ENCODE results near the gene SPATA45.

Gene SPATA45

GRCh38 chr1:212827831-212828278 is 19.6 kb downstream of the SPATA45 start:
- H3K36me3 ChIP-seq (ENCODE audit: control insufficient read depth in 1 of 2, insufficient read depth in 2 of 2, low read length in 2 of 2), result no peaks in the 10 kb centered on the region
- no peak overlapping the region for H3K27ac ChIP-seq (ENCODE audit: low read length)
- no peak overlapping the region for H3K4me3 ChIP-seq (ENCODE audit: low read depth in 1 of 2, low read length in 2 of 2)
- H3K4me1 ChIP-seq (ENCODE audit: control insufficient read depth in 1 of 2, insufficient read depth in 2 of 2, low read length in 2 of 2), result no peaks in the 10 kb centered on the region
- peaks cover 6% of the 10 kb centered on the region in 2 donors for H3K9me3 ChIP-seq (ENCODE audit: control insufficient read depth in 1 of 2, low read length in 2 of 2)
- H3K27me3 ChIP-seq (ENCODE audit: low read depth, low read length), result no peaks in the 10 kb centered on the region

GRCh38 chr1:212827171-212827776 is 20.2 kb downstream of the SPATA45 start:
- H3K9me3 ChIP-seq (ENCODE audit: control insufficient read depth in 1 of 2, low read length in 2 of 2), result peaks cover 6% of the 10 kb centered on the region in 2 donors
- no peaks in the 10 kb centered on the region for H3K27me3 ChIP-seq (ENCODE audit: low read depth, low read length)
- no peak overlapping the region for H3K4me3 ChIP-seq (ENCODE audit: low read depth in 1 of 2, low read length in 2 of 2)
- H3K36me3 ChIP-seq (ENCODE audit: control insufficient read depth in 1 of 2, insufficient read depth in 2 of 2, low read length in 2 of 2), result no peaks in the 10 kb centered on the region
- no peaks in the 10 kb centered on the region for H3K4me1 ChIP-seq (ENCODE audit: control insufficient read depth in 1 of 2, insufficient read depth in 2 of 2, low read length in 2 of 2)
- no peak overlapping the region for H3K27ac ChIP-seq (ENCODE audit: low read length)

- H3K36me3 ChIP-seq (ENCODE audit: control insufficient read depth in 1 of 2, insufficient read depth in 2 of 2, low read length in 2 of 2), result no peaks in the 10 kb centered on the region
- H3K4me3 ChIP-seq (ENCODE audit: low read depth in 1 of 2, low read length in 2 of 2), result no peak overlapping the region
- no peaks in the 10 kb centered on the region for H3K4me1 ChIP-seq (ENCODE audit: control insufficient read depth in 1 of 2, insufficient read depth in 2 of 2, low read length in 2 of 2)
- H3K9me3 ChIP-seq (ENCODE audit: control insufficient read depth in 1 of 2, low read length in 2 of 2), result peaks cover 6% of the 10 kb centered on the region in 2 donors
- H3K27ac ChIP-seq (ENCODE audit: low read length), result no peak overlapping the region
- no peaks in the 10 kb centered on the region for H3K27me3 ChIP-seq (ENCODE audit: low read depth, low read length)
These were observed 21.5 kb downstream of the SPATA45 start for GRCh38 chr1:212825798-212826452.

- no peaks in the 10 kb centered on the region for H3K36me3 ChIP-seq (ENCODE audit: control insufficient read depth in 1 of 2, insufficient read depth in 2 of 2, low read length in 2 of 2)
- no peaks in the 10 kb centered on the region for H3K4me1 ChIP-seq (ENCODE audit: control insufficient read depth in 1 of 2, insufficient read depth in 2 of 2, low read length in 2 of 2)
- peaks cover 6% of the 10 kb centered on the region in 2 donors for H3K9me3 ChIP-seq (ENCODE audit: control insufficient read depth in 1 of 2, low read length in 2 of 2)
- H3K4me3 ChIP-seq (ENCODE audit: low read depth in 1 of 2, low read length in 2 of 2), result no peak overlapping the region
- H3K27ac ChIP-seq (ENCODE audit: low read length), result no peak overlapping the region
- no peaks in the 10 kb centered on the region for H3K27me3 ChIP-seq (ENCODE audit: low read depth, low read length)
These were observed 23.2 kb downstream of the SPATA45 start for GRCh38 chr1:212824201-212824600.

- H3K9me3 ChIP-seq (ENCODE audit: control insufficient read depth in 1 of 2, low read length in 2 of 2), result peaks cover 6% of the 10 kb centered on the region in 2 donors
- H3K27me3 ChIP-seq (ENCODE audit: low read depth, low read length), result no peaks in the 10 kb centered on the region
- no peak overlapping the region for H3K27ac ChIP-seq (ENCODE audit: low read length)
- H3K4me3 ChIP-seq (ENCODE audit: low read depth in 1 of 2, low read length in 2 of 2), result no peak overlapping the region
- H3K4me1 ChIP-seq (ENCODE audit: control insufficient read depth in 1 of 2, insufficient read depth in 2 of 2, low read length in 2 of 2), result no peaks in the 10 kb centered on the region
- H3K36me3 ChIP-seq (ENCODE audit: control insufficient read depth in 1 of 2, insufficient read depth in 2 of 2, low read length in 2 of 2), result no peaks in the 10 kb centered on the region
These were observed 24.5 kb downstream of the SPATA45 start for GRCh38 chr1:212822956-212823355.

- Histone ChIP-seq H3K9me3 (ENCODE audit: control insufficient read depth in 1 of 2, low read length in 2 of 2) (peaks cover 3 to 5% of the 10 kb centered on the region in 2 donors), H3K4me3 (ENCODE audit: low read depth in 1 of 2, low read length in 2 of 2) (no peak overlapping the region), H3K4me1 (ENCODE audit: control insufficient read depth in 1 of 2, insufficient read depth in 2 of 2, low read length in 2 of 2) (no peaks in the 10 kb centered on the region), H3K36me3 (ENCODE audit: control insufficient read depth in 1 of 2, insufficient read depth in 2 of 2, low read length in 2 of 2) (no peaks in the 10 kb centered on the region), H3K27me3 (ENCODE audit: low read depth, low read length) (no peaks in the 10 kb centered on the region), H3K27ac (ENCODE audit: low read length) (no peak overlapping the region)
These were observed 26.5 kb downstream of the SPATA45 start for GRCh38 chr1:212820969-212821368.

GRCh38 chr1:212819726-212820125 is 27.7 kb downstream of the SPATA45 start:
- Histone ChIP-seq H3K4me1 (ENCODE audit: control insufficient read depth in 1 of 2, insufficient read depth in 2 of 2, low read length in 2 of 2) (no peaks in the 10 kb centered on the region), H3K4me3 (ENCODE audit: low read depth in 1 of 2, low read length in 2 of 2) (no peak overlapping the region), H3K9me3 (ENCODE audit: control insufficient read depth in 1 of 2, low read length in 2 of 2) (no peaks in the 10 kb centered on the region), H3K27me3 (ENCODE audit: low read depth, low read length) (no peaks in the 10 kb centered on the region), H3K36me3 (ENCODE audit: control insufficient read depth in 1 of 2, insufficient read depth in 2 of 2, low read length in 2 of 2) (no peaks in the 10 kb centered on the region), H3K27ac (ENCODE audit: low read length) (no peak overlapping the region)

- no peaks in the 10 kb centered on the region for H3K4me1 ChIP-seq (ENCODE audit: control insufficient read depth in 1 of 2, insufficient read depth in 2 of 2, low read length in 2 of 2)
- no peaks in the 10 kb centered on the region for H3K36me3 ChIP-seq (ENCODE audit: control insufficient read depth in 1 of 2, insufficient read depth in 2 of 2, low read length in 2 of 2)
- no peak overlapping the region for H3K4me3 ChIP-seq (ENCODE audit: low read depth in 1 of 2, low read length in 2 of 2)
- no peak overlapping the region for H3K27ac ChIP-seq (ENCODE audit: low read length)
- no peaks in the 10 kb centered on the region for H3K27me3 ChIP-seq (ENCODE audit: low read depth, low read length)
- no peaks in the 10 kb centered on the region for H3K9me3 ChIP-seq (ENCODE audit: control insufficient read depth in 1 of 2, low read length in 2 of 2)
These were observed 30.7 kb downstream of the SPATA45 start for GRCh38 chr1:212816567-212817278.

GRCh38 chr1:212814537-212815334 is 32.7 kb downstream of the SPATA45 start:
- Histone ChIP-seq H3K27ac (ENCODE audit: low read length) (no peak overlapping the region), H3K4me3 (ENCODE audit: low read depth in 1 of 2, low read length in 2 of 2) (no peak overlapping the region), H3K27me3 (ENCODE audit: low read depth, low read length) (no peaks in the 10 kb centered on the region), H3K4me1 (ENCODE audit: control insufficient read depth in 1 of 2, insufficient read depth in 2 of 2, low read length in 2 of 2) (no peaks in the 10 kb centered on the region), H3K36me3 (ENCODE audit: control insufficient read depth in 1 of 2, insufficient read depth in 2 of 2, low read length in 2 of 2) (no peaks in the 10 kb centered on the region), H3K9me3 (ENCODE audit: control insufficient read depth in 1 of 2, low read length in 2 of 2) (no peaks in the 10 kb centered on the region)

GRCh38 chr1:212805767-212806166 is 41.7 kb downstream of the SPATA45 start:
- Histone ChIP-seq H3K4me1 (ENCODE audit: control insufficient read depth in 1 of 2, insufficient read depth in 2 of 2, low read length in 2 of 2) (no peaks in the 10 kb centered on the region), H3K4me3 (ENCODE audit: low read depth in 1 of 2, low read length in 2 of 2) (no peak overlapping the region), H3K27ac (ENCODE audit: low read length) (no peak overlapping the region), H3K36me3 (ENCODE audit: control insufficient read depth in 1 of 2, insufficient read depth in 2 of 2, low read length in 2 of 2) (peaks cover 0 to 32% of the 10 kb centered on the region in 2 donors), H3K27me3 (ENCODE audit: low read depth, low read length) (no peaks in the 10 kb centered on the region), H3K9me3 (ENCODE audit: control insufficient read depth in 1 of 2, low read length in 2 of 2) (no peaks in the 10 kb centered on the region)

GRCh38 chr1:212797681-212798080 is 49.8 kb downstream of the SPATA45 start:
- H3K4me1 ChIP-seq (ENCODE audit: control insufficient read depth in 1 of 2, insufficient read depth in 2 of 2, low read length in 2 of 2), result peaks cover 3 to 4% of the 10 kb centered on the region in 2 donors
- H3K9me3 ChIP-seq (ENCODE audit: control insufficient read depth in 1 of 2, low read length in 2 of 2), result no peaks in the 10 kb centered on the region
- H3K36me3 ChIP-seq (ENCODE audit: control insufficient read depth in 1 of 2, insufficient read depth in 2 of 2, low read length in 2 of 2), result peaks cover 4 to 25% of the 10 kb centered on the region in 2 donors
- no peak overlapping the region for H3K4me3 ChIP-seq (ENCODE audit: low read depth in 1 of 2, low read length in 2 of 2)
- H3K27me3 ChIP-seq (ENCODE audit: low read depth, low read length), result no peaks in the 10 kb centered on the region
- no peak overlapping the region for H3K27ac ChIP-seq (ENCODE audit: low read length)
